DOHH2 (cell line): ENCODE measurements around the gene SRSF1.

Source experiments
- CTCF ChIP-seq: fragments of 200-600 bp; sonication (generic); IDR thresholded peaks from one replicate; pipeline ENCODE4 v1.5.1; 2014; ENCODE audit warnings: antibody characterized with exemption, mild to moderate bottlenecking, low read depth, low read length; ENCODE audit not compliant: poor library complexity, severe bottlenecking
- EZH2phosphoT487 ChIP-seq: fragments of 200-600 bp; sonication (generic); IDR thresholded peaks from 2 replicates; pipeline ENCODE4 v1.6.1; 2017; ENCODE audit warnings: borderline replicate concordance, mild to moderate bottlenecking, antibody characterized with exemption, low read length, moderate library complexity, mixed read lengths

GRCh38 chr17:57993471-57994365, 13.3 kb downstream of the SRSF1 start:
- TF ChIP-seq CTCF (no peak), EZH2phosphoT487 (no peak)
